Astrocyte of the cerebellum (primary cell): Measurements from ENCODE around the gene METTL15.

Source experiments
- DNase-seq: peaks from one replicate; pipeline ENCODE4 v3.0.0-alpha.2; 2011; ENCODE audit warnings: low read depth
- H3K4me3 ChIP-seq: 2 replicates; pipeline ENCODE4 v1.5.1; 2011; ENCODE audit warnings: mild to moderate bottlenecking, low read depth, low read length, moderate library complexity
- CTCF ChIP-seq: IDR thresholded peaks from 2 replicates; pipeline ENCODE4 v1.5.1; 2012; ENCODE audit warnings: low read length, low read depth, moderate library complexity, mild to moderate bottlenecking; ENCODE audit errors: missing control alignments
- in situ Hi-C: cut with HindIII; loops from 2 replicates; pipeline ENCODE4 v1.10.0; 2017; ENCODE audit warnings: low sequenced_read_pairs

The METTL15 gene

GRCh38 chr11:28228196-28228895 lies 120.2 kb downstream of the METTL15 start:
- no peak overlapping the region for H3K4me3 ChIP-seq
- DNase-seq = no peak
- no peak for TF ChIP-seq CTCF
- in situ Hi-C loops = no loop called here

DNA sequence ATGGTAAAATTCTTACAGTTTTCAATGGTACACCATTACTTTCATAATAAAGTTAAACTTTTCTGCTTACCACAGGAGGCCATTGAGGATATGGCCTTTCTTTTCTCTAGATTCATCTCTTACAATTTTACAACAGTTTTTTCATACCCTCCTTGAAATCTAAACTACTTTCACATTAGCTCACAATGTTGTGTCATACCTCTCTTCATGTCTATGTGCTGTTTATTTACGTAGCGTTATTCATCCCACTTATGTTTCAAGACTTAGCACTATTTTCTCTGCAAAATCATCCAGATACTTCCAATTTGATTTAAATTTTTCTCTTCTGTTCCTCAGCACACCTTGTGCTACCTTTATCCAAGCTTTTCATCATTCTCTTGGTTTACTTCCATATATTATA lies 123.3 kb downstream of the METTL15 start:
- H3K4me3 ChIP-seq = no peak overlapping the region
- in situ Hi-C loops = no loop called here
- no peak for DNase-seq
- TF ChIP-seq CTCF = no peak

- H3K4me3 ChIP-seq = no peak overlapping the region
- in situ Hi-C loops = no loop called here
- TF ChIP-seq CTCF = no peak
- DNase-seq = no peak
These were observed 124.5 kb downstream of the METTL15 start for GRCh38 chr11:28232649-28233048.

GRCh38 chr11:28241760-28242159 lies 133.6 kb downstream of the METTL15 start:
- DNase-seq = no peak

DNA sequence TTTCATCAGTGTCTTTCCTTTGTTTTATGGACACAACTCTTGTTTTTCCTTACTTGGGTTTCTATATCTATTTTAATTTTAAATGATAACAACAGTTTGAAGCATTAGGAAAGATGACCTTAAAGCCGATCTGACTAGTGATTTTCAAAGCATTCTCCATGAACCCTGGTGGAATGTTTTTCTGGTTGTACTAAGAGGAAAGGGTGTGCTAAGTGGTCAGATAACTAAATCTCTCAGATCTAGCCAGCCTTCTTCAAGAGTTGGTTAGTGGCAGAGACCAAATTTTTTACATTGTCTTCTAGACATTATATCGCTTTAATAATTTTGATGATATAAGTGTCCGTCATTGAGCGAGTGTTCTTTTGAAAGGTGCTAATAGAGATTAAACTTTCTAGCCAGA lies 134.4 kb downstream of the METTL15 start:
- in situ Hi-C loops = no loop called here
- DNase-seq = no peak
- no peak overlapping the region for H3K4me3 ChIP-seq
- TF ChIP-seq CTCF = no peak

More at GRCh38 chr11:28241760-28242159, 133.6 kb downstream of the METTL15 start:
- in situ Hi-C loops = no loop called here
- H3K4me3 ChIP-seq = no peak overlapping the region
- TF ChIP-seq CTCF = no peak

DNA sequence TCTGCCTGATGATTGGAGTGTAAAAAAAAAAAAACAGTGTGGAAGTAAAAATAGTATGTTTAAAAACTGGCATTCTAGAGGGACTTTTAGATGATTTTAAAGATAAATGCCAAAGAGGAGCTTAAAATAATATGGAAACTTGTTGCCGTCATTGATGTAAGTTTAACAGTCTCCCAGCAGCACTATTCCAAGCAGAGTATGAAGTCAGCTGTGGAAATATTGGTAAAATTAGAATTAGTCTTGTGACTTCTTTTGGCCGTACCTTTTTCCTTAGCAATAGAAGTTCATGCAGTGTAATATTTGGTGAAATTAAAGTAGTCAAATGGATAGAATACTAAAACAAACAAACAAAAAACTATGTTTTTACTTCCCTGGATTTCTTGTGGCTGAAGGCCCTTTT lies 134.9 kb downstream of the METTL15 start:
- in situ Hi-C loops = no loop called here
- no peak for TF ChIP-seq CTCF
- H3K4me3 ChIP-seq = no peak overlapping the region
- no peak for DNase-seq
